Stimulated activated CD4-positive, alpha-beta T cell treated with anti-CD3 and anti-CD28 coated beads, Interleukin-4, amount 100 ng/mL, for 24 hours (primary cell): Measurements from ENCODE around the gene NHERF2.
A peak's percentile ranks its signal among the peaks of the same experiment; 100 is the strongest.

Experiments used
- DNase-seq: peaks from one replicate; pipeline ENCODE4 v3.0.0-alpha.2; 2020

Gene NHERF2

GRCh38 chr16:2042171-2042985, 15.7 kb downstream of the NHERF2 start:
- no peak for DNase-seq

DNA sequence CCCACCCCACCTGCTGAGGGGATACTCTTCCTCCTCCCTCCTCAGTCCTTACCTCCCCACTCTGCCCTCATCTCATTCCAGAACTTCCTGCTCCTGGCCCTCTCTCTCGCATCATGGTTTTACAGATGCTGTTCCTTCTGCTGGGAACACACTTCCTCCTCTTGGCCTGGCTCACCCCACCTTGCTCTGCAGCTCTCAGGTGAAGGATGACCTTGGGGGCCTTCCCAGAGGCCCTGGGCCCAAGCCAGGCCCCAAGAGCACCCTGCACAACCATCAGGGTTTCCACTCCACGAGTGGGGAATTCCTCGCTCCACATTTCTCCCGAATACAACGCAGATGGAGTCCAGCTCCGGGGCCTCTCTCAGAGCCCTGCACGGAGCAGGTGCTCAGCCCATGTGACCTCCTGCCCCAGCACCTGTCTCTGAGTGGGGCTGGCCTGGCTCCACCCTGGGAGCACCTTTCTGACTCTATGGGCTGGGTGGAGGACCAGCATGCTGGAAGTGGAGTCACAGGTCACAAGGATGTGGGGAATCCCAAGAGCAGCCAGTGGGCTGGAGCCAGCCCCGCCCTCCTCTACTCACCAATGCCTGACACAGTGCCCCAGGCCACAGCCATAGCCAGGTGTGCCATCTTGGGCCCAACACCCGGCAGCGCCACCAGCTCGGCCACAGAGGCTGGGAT, 16.4 kb downstream of the NHERF2 start:
- no peak for DNase-seq

GRCh38 chr16:2043667-2044451, 17.2 kb downstream of the NHERF2 start:
- DNase-seq, result no peak

GRCh38 chr16:2044541-2044940, 17.8 kb downstream of the NHERF2 start:
- no peak for DNase-seq

DNA sequence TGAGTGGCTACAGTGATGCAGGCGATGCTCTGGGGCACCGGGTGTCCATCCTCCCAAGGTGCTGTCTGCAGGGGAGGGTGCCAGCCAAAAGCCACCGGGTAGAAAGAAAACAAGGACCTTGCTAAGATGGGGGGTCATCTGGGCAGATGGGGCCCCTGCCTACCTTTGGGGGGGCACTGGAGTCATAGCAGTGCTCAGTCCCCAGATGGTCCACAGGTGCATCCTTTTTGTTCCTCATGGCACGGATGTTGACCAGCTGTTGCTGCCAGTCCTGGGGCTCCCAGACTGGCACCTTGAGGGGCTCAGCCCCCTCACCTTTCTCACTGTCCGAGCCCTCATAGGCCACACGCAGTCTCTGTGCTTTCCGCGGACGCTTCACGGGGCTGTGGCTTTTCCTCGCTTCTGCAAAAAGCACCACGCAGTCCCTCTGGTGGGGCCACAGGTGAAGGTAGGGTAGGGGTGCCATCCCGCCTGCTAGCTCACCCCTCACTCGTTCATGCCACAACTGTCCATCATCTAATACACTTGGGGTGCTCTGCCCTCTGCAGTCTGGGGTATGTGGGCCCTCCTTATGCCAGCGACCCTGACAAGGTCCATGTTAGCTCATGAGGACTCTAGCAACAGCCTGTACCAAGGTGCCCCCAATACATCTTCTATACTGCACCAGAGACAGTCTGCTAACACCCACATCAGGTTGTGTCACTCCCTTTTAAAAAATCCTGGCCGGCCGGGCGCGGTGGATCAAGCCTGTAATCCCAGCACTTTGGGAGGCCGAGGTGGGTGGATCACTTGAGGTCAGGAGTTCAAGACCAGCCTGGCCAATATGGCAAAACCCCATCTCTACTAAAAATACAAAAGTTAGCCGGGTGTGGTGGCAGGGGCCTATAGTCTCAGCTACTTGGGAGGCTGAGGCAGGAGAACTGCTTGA, 19.5 kb downstream of the NHERF2 start:
- no peak for DNase-seq

- no peak for DNase-seq
These were observed 20.2 kb downstream of the NHERF2 start for GRCh38 chr16:2046893-2047329.

DNA sequence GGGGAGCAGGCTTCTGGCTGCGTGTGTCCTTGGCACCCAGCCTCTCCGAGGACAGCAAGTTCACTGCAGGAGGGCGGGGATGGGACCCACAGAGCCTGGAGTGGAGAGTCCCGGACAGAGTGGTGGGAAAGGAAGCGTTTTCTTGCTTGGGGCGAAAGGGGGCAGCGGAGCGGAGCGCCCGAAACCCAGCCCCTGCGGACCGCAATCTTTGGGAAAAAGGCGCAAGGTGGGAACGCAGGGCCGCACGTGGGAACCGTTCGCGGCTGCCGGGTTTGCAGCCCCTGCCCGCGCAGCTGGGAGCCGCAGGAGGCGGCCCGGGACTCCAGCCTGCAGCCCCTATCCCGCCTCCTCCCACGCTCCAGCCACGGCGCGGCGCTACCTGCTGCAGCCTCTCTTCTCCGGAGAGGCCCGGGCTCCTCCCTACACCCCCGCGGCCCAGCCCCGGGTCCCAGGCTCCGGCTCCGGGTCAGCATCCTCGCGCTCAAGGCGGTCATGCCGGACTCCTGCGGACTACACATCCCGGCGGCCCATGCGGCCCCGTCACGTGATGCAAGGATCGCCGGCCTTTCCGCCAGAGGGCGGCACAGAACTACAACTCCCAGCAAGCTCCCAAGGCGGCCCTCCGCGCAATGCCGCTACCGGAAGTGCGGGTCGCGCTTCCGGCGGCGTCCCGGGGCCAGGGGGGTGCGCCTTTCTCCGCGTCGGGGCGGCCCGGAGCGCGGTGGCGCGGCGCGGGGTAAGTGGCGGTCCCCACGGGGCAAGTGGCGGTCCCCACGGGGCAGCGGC, 20.8 kb downstream of the NHERF2 start, which contains the start of the genes NTHL1 and TSC2:
NTHL1 (minus strand) TSS at position 505 of the 786 bp plus-strand sequence; CDS start at position 494, 11 bp downstream.
TSC2 (plus strand) TSS at position 656 of the 786 bp plus-strand sequence. CDS start 631 bp downstream, outside the sequence.
- DNase-seq, result peak; percentile 96

DNA sequence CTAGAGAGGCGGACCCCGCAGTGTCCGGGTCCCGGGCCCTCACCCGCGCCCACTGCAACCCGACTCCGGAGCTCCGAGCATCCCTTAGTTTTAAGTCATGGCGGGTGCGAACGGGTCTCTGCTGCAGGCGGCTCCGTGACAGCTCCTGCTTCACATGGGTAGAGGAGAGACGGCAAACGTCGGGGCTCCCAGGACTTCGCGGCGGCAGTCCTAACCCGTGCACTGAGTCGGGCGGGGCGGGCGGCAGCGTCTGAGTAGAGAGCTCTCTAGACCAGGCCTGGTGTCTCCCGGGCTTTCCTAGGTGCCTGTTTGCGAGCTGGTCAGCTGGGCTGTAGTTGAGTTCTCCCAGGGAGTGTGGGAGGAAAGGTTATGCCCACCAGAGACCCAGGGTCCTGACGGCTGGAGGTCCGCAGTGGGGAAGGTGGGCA, 21.4 kb downstream of the NHERF2 start:
- no peak for DNase-seq

GRCh38 chr16:2053211-2053610, 26.5 kb downstream of the NHERF2 start:
- no peak for DNase-seq

GRCh38 chr16:2053897-2054296, 27.2 kb downstream of the NHERF2 start:
- no peak for DNase-seq

GRCh38 chr16:2054543-2055245, 28.0 kb downstream of the NHERF2 start:
- DNase-seq, result no peak

- no peak for DNase-seq
These were observed 29.4 kb downstream of the NHERF2 start for GRCh38 chr16:2056077-2056476.

GRCh38 chr16:2056681-2057407, 30.1 kb downstream of the NHERF2 start:
- no peak for DNase-seq

GRCh38 chr16:2057438-2057837, 30.7 kb downstream of the NHERF2 start:
- DNase-seq, result no peak

DNA sequence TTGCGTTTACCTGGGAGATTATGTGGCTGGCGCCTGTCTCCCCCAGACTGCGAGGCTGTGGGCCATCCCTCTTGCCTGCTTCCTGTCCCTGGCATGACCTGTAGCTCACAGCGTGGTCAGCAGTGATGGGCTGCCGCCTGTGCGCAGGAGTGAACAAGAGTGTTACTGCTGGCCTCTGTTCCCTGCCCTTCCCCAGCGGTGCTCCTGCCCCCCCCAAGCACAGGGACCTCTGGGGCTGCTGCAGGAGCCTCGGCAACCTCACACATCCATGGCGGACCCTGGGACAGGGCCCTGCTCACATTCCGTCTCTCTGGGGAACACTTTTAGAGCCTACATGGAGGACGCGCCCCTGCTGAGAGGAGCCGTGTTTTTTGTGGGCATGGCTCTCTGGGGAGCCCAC, 31.7 kb downstream of the NHERF2 start:
- no peak for DNase-seq

- DNase-seq, result no peak
These were observed 32.2 kb downstream of the NHERF2 start for GRCh38 chr16:2058872-2059271.

DNA sequence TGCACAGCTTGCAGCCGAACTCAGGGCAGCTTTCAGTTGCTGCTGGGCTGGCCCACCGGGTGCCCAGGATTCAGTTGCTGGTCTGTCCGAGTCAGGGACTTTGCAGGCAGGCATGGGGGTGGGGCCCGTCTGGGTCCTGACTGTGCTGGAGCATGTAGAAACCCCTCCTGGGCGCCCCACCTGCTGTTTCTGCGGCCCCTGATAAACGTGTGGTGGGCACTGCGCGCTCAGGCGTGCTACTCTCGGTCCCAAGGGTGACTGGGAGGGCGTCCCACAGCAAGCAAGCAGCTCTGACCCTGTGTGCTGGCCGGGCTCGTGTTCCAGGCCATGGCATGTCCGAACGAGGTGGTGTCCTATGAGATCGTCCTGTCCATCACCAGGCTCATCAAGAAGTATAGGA, 33.6 kb downstream of the NHERF2 start:
- DNase-seq, result no peak

DNA sequence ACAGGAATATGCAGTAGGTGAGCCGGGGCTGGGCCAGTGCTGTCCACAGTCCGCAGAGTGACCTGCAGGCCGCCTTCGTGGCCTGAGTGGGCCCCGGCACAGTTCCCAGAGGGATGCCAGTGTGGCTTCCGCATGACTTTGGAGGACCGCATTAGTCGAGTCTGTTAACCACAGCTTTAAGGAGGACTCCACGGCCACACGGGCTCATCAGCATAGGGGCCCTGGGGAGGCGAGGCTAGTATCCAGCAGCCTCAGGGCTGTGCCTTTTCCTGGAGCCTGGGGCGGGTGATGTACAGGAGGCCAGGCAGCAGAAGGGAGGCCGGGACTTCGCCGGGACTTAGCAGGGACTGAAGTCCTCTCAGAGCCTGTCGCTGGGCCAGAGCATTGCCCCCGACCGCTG, 34.3 kb downstream of the NHERF2 start:
- no peak for DNase-seq

DNA sequence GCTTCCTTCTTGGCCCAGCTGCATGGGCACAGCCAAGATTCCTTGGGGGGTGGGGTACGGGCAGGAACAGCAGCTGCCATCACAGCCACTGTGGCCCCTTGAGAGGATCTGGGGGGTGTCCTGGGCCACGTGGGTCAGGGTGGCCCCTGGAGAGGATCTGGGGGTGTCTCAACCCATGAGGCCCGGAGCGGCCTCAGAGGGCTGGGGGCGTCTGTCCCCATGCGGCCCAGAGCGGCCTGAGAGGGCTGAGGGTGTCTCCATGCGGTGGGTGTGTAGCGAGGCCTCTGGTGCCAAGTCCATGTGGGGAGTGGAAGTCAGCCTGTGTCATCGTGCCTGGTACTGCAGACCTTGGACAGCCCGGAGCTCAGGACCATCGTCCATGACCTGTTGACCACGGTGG, 34.8 kb downstream of the NHERF2 start:
- DNase-seq, result no peak

GRCh38 chr16:2062801-2063200, 36.1 kb downstream of the NHERF2 start:
- no peak for DNase-seq
